NCI-H526 treated with DMSO at 0.1 percent for 48 hours (cell line): Measurements from ENCODE around the gene FCN2.

Experiments
- DNase-seq: peaks from one replicate; lab custom pipeline; 2025; lab: John Stamatoyannopoulos, UW

FCN2 gene

GRCh38 chr9:134880484-134881312 lies at the start of gene FCN2:
FCN2 (plus strand) TSS chr9:134880810; CDS start chr9:134880822, 12 bp downstream.
- no peak for DNase-seq

GRCh38 chr9:134830926-134831720 lies 49.5 kb upstream of the FCN2 start:
- DNase-seq = no peak

GRCh38 chr9:134832471-134832870 lies 48.1 kb upstream of the FCN2 start:
- DNase-seq = no peak

GRCh38 chr9:134833294-134833880 lies 47.2 kb upstream of the FCN2 start:
- DNase-seq = no peak

GRCh38 chr9:134834217-134834956 lies 46.2 kb upstream of the FCN2 start:
- DNase-seq = no peak

- no peak for DNase-seq
Measured at GRCh38 chr9:134834957-134835419, 45.6 kb upstream of the FCN2 start.

GRCh38 chr9:134835448-134835847 lies 45.2 kb upstream of the FCN2 start:
- DNase-seq = no peak

- no peak for DNase-seq
Measured at GRCh38 chr9:134835987-134836386, 44.6 kb upstream of the FCN2 start.

GRCh38 chr9:134836406-134836970 lies 44.1 kb upstream of the FCN2 start:
- DNase-seq = no peak

- no peak for DNase-seq
Measured at GRCh38 chr9:134837529-134837928, 43.1 kb upstream of the FCN2 start.

GRCh38 chr9:134838651-134839454 lies 41.8 kb upstream of the FCN2 start:
- DNase-seq = no peak

GRCh38 chr9:134839455-134840125 lies 41.0 kb upstream of the FCN2 start:
- no peak for DNase-seq

GRCh38 chr9:134840511-134840910 lies 40.1 kb upstream of the FCN2 start:
- DNase-seq = no peak

GRCh38 chr9:134841180-134841904 lies 39.3 kb upstream of the FCN2 start:
- DNase-seq = no peak

- DNase-seq = no peak
Measured at GRCh38 chr9:134842321-134842720, 38.3 kb upstream of the FCN2 start.

GRCh38 chr9:134843740-134844139 lies 36.9 kb upstream of the FCN2 start:
- DNase-seq = no peak

- DNase-seq = no peak
Measured at GRCh38 chr9:134844821-134845220, 35.8 kb upstream of the FCN2 start.

- DNase-seq = no peak
Measured at GRCh38 chr9:134846187-134846586, 34.4 kb upstream of the FCN2 start.

GRCh38 chr9:134846699-134847098 lies 33.9 kb upstream of the FCN2 start:
- DNase-seq = no peak

- no peak for DNase-seq
Measured at GRCh38 chr9:134847138-134847537, 33.5 kb upstream of the FCN2 start.
